WTC11 (cell line): ENCODE data around the gene SLC9C1. TPM values are rescaled to one million over a fixed set of nuclear protein-coding genes. Genes with fewer than 3 reads are reported as not detected.

Experiments used
- ATAC-seq: fragments of 200-7000 bp; cut with Tn5 transposase; 2 replicates; pipeline ENCODE4 v1.10.0; 2021; ENCODE audit warnings: mild to moderate bottlenecking, moderate library complexity
- CTCF ChIA-PET: fragments of 300-600 bp; sonication (Branson Sonifier 250); formaldehyde crosslinking; loops from one replicate; lab custom pipeline; 2021; ENCODE audit warnings: antibody characterized with exemption; lab: Charles Lee
- POLR2A ChIA-PET: fragments of 350-600 bp; sonication (Branson Sonifier 250); formaldehyde crosslinking; loops from one replicate; lab custom pipeline; 2021; ENCODE audit warnings: antibody characterized with exemption; lab: Charles Lee
- DNase-seq: peaks from one replicate; pipeline ENCODE4 v3.0.0; 2021; ENCODE audit warnings: low spot score
- H3K27ac Mint-ChIP-seq: 2 replicates; pipeline ENCODE4 v1.8.0; 2021; ENCODE audit warnings: mixed read lengths
- H3K27me3 Mint-ChIP-seq: 2 replicates; pipeline ENCODE4 v1.8.0; 2021; ENCODE audit warnings: low read depth, mild to moderate bottlenecking, moderate library complexity, mixed read lengths
- H3K36me3 Mint-ChIP-seq: 2 replicates; pipeline ENCODE4 v1.8.0; 2021; ENCODE audit warnings: mixed read lengths
- H3K4me1 Mint-ChIP-seq: 2 replicates; pipeline ENCODE4 v1.8.0; 2022; ENCODE audit warnings: mixed read lengths
- H3K4me3 Mint-ChIP-seq: 2 replicates; pipeline ENCODE4 v1.8.0; 2021; ENCODE audit warnings: mild to moderate bottlenecking, moderate library complexity, mixed read lengths
- H3K9me3 Mint-ChIP-seq: 2 replicates; pipeline ENCODE4 v1.8.0; 2021; ENCODE audit warnings: mixed read lengths
- ATF1 ChIP-seq: sonication (generic); formaldehyde crosslinking; IDR thresholded peaks from 2 replicates; pipeline ENCODE4 v1.8.1; 2023; ENCODE audit warnings: mild to moderate bottlenecking, moderate library complexity, missing genetic modification reagents
- CDX4 ChIP-seq: fragments of 250-450 bp; sonication (Bioruptor Pico); IDR thresholded peaks from 2 replicates; pipeline ENCODE4 v1.9.0; 2021; ENCODE audit warnings: moderate library complexity, mild to moderate bottlenecking, inconsistent platforms, borderline replicate concordance
- CREB1 ChIP-seq: sonication (generic); formaldehyde crosslinking; IDR thresholded peaks from 2 replicates; pipeline ENCODE4 v1.8.0; 2023; ENCODE audit warnings: mild to moderate bottlenecking, missing genetic modification reagents
- EMX1 ChIP-seq: fragments of 250-450 bp; sonication (Bioruptor Pico); IDR thresholded peaks from 2 replicates; pipeline ENCODE4 v1.8.0; 2021; ENCODE audit warnings: mild to moderate bottlenecking
- ERG ChIP-seq: fragments of 250-450 bp; sonication (Bioruptor Pico); IDR thresholded peaks from 2 replicates; pipeline ENCODE4 v1.8.0; 2021; ENCODE audit warnings: mild to moderate bottlenecking
- ETV6 ChIP-seq: sonication (generic); formaldehyde crosslinking; IDR thresholded peaks from 2 replicates; pipeline ENCODE4 v1.8.1; 2022; ENCODE audit warnings: mild to moderate bottlenecking, missing genetic modification reagents
- TEAD1 ChIP-seq: sonication (generic); formaldehyde crosslinking; IDR thresholded peaks from 2 replicates; pipeline ENCODE4 v1.8.0; 2022; ENCODE audit warnings: mild to moderate bottlenecking, missing genetic modification reagents
- ZBTB43 ChIP-seq: sonication (generic); formaldehyde crosslinking; IDR thresholded peaks from 2 replicates; pipeline ENCODE4 v1.8.1; 2023; ENCODE audit warnings: mild to moderate bottlenecking, missing genetic modification reagents
- ZNF138 ChIP-seq: sonication (generic); formaldehyde crosslinking; conservative IDR thresholded peaks from 2 replicates; pipeline ENCODE4 v1.8.1; 2022; ENCODE audit warnings: mild to moderate bottlenecking, moderate library complexity, missing genetic modification reagents
- ZNF232 ChIP-seq: sonication (generic); formaldehyde crosslinking; IDR thresholded peaks from 2 replicates; pipeline ENCODE4 v1.8.0; 2022; ENCODE audit warnings: mild to moderate bottlenecking, missing genetic modification reagents
- total RNA-seq: library from RNA; stranded (reverse); gene quantifications from 3 replicates; pipeline ENCODE4 v1.2.3, GENCODE V29; 2021

The SLC9C1 gene
- total RNA-seq, 1 experiment from 2014 or later = 3.5 TPM

- H3K4me3 Mint-ChIP-seq = no peak overlapping the region
- POLR2A ChIA-PET = no interaction called here
- H3K36me3 Mint-ChIP-seq = peaks cover 4% of the 10 kb centered on the region; the same call in 1 of the 2 replicates
- peaks cover 59% of the 10 kb centered on the region for H3K4me1 Mint-ChIP-seq
- CTCF ChIA-PET = interaction anchor here (5.4 to 8.7 kb wide), 2 partner anchors 9 to 17 kb away, joined by 44 to 73 read pairs; no protein-coding TSS in a partner anchor
- H3K27ac Mint-ChIP-seq = peak overlapping the region; percentile 65
- no peaks in the 10 kb centered on the region for H3K9me3 Mint-ChIP-seq
- H3K27me3 Mint-ChIP-seq = no peaks in the 10 kb centered on the region
- no peak for DNase-seq
- TF ChIP-seq CDX4 (CRISPR knock-in tag) = no peak
- no peak for TF ChIP-seq ETV6 (CRISPR knock-in tag)
- no peak for TF ChIP-seq ZNF138 (CRISPR knock-in tag)
- no peak for TF ChIP-seq ZBTB43 (CRISPR knock-in tag)
- no peak for TF ChIP-seq ERG (CRISPR knock-in tag)
- no peak for TF ChIP-seq EMX1 (CRISPR knock-in tag)
- TF ChIP-seq ATF1 (CRISPR knock-in tag) = no peak
- ATAC-seq = peak; percentile 51
These were observed 164.9 kb downstream of the SLC9C1 start for GRCh38 chr3:112128843-112129727.

- ATAC-seq = no peak
- no peaks in the 10 kb centered on the region for H3K27me3 Mint-ChIP-seq
- H3K4me1 Mint-ChIP-seq = peaks cover 54% of the 10 kb centered on the region
- peak overlapping the region; percentile 89; the same call in 1 of the 2 replicates for H3K27ac Mint-ChIP-seq
- TF ChIP-seq ZNF232 (CRISPR knock-in tag) (no peak), CREB1 (CRISPR knock-in tag) (no peak)
- no peak for DNase-seq
- H3K9me3 Mint-ChIP-seq = no peaks in the 10 kb centered on the region
- H3K4me3 Mint-ChIP-seq = no peak overlapping the region
- ChIA-PET CTCF (interaction anchor here (5.4 to 8.7 kb wide), 2 partner anchors 10 to 16 kb away, joined by 44 to 73 read pairs; no protein-coding TSS in a partner anchor), POLR2A (no interaction called here)
- peaks cover 4% of the 10 kb centered on the region; the same call in 1 of the 2 replicates for H3K36me3 Mint-ChIP-seq
These were observed 166.2 kb downstream of the SLC9C1 start for GRCh38 chr3:112127522-112128494.

- H3K27ac Mint-ChIP-seq = peak overlapping the region; percentile 89
- H3K4me3 Mint-ChIP-seq = no peak overlapping the region; the same call in 1 of the 2 replicates
- DNase-seq (peak; percentile 30), ATAC-seq (peak; percentile 87)
- peaks cover 4% of the 10 kb centered on the region; the same call in 1 of the 2 replicates for H3K36me3 Mint-ChIP-seq
- ChIA-PET POLR2A (interaction anchor here (1.0 kb wide), 1 partner anchor 207 kb away, joined by 4 read pairs; the partner anchor contains the start of gene CD200), CTCF (interaction anchor here (1.7 to 8.7 kb wide), 3 partner anchors 11 to 113 kb away, joined by 5 to 73 read pairs (median 44); no protein-coding TSS in a partner anchor)
- H3K4me1 Mint-ChIP-seq = peaks cover 54% of the 10 kb centered on the region
- no peaks in the 10 kb centered on the region for H3K27me3 Mint-ChIP-seq
- TF ChIP-seq EMX1 (CRISPR knock-in tag) = no peak
- TF ChIP-seq TEAD1 (CRISPR knock-in tag) = peak; percentile 46; the same call in 1 of the 2 replicates
- H3K9me3 Mint-ChIP-seq = no peaks in the 10 kb centered on the region
These were observed 167.5 kb downstream of the SLC9C1 start for GRCh38 chr3:112126511-112126911.
